Measurements from ENCODE around the gene RPL14. TPM values are rescaled to one million over a fixed set of nuclear protein-coding genes. Genes with fewer than 3 reads are reported as not detected.

Gene RPL14
- total and polyA plus RNA-seq, 2 of the 13 experiments (the other 11 are each of a cell fraction or from before 2014, with no cell fraction given), result 502 to 1,291 TPM

DNA sequence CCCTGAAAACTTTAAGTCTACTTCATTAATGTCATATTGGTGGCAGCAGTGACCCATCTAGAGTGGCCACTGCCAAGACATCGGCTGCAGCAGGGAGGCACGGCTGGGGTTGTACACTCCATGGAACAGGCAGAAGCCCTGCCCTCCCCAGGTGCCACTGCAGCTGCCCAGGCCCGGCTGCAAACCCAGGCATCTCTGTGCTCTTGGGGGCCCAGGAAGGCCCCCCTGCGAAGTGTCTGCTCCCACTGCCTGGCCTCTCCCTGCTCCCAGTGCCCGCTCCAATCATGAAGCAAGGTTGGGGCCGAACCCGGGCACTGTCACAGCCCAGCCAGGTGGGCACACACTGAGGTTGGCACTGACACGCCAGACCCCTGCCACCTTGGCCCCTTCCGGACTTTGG, 12.1 kb upstream of the RPL14 start:
- Histone ChIP-seq H3K4me3 (replicated peaks in 1 of 3; ENCODE audit: insufficient read depth in 1 of 3, low read depth in 2 of 3, low read length in 3 of 3) (no peak overlapping the region), H3K79me2 (ENCODE audit: insufficient read depth, low read length) (no peaks in the 10 kb centered on the region), H3K4me2 (ENCODE audit: low read depth, low read length) (no peak overlapping the region), H3K36me3 (replicated peaks in 1 of 2; ENCODE audit: control insufficient read depth in 1 of 2, insufficient read depth in 2 of 2, low read length in 2 of 2) (0 out of 5 replicates have a peak, but pooled peaks cover 0 to 2% of the 10 kb centered on the region in 2 experiments), H3K27me3 (ENCODE audit: control insufficient read depth in 1 of 2, insufficient read depth in 2 of 2, low read length in 2 of 2) (no peaks in the 10 kb centered on the region; a peak in 1 of 5 replicates), H4K20me1 (ENCODE audit: insufficient read depth, low read length) (no peaks in the 10 kb centered on the region), H2AFZ (ENCODE audit: low read length) (no peak overlapping the region), H3K9me3 (ENCODE audit: low read length) (no peaks in the 10 kb centered on the region), H3K4me1 (ENCODE audit: insufficient read depth, low read length) (no peaks in the 10 kb centered on the region), H3K27ac (ENCODE audit: extremely low read length, insufficient read depth, low read length) (no peak overlapping the region), H3K9ac (ENCODE audit: insufficient read depth, low read depth, low read length) (no peak overlapping the region)
- intact Hi-C loops (cut with micrococcal nuclease; ENCODE audit: unreplicated experiment), result no loop called here
- no peak for FAIRE-seq
- 89% methylated on average over 7 of the region's 9 CpGs for WGBS (ENCODE audit: low lambda C conversion rate)
- BruUV-seq (replicated peaks), result no TSS peak
- POLR2A ChIA-PET, result no interaction called here
- no peak for DNase-seq (ENCODE audit: low spot score)
- in situ Hi-C loops (cut with HindIII; ENCODE audit: extremely low pct_ligation_motif_present, low pct_unique_long_range_greater_than_20kb), result no loop called here
- no peak for ATAC-seq
- CTCF ChIA-PET (ENCODE audit: low intra/inter-chr PET ratio, low total read pairs), result no interaction called here
- TF ChIP-seq, protein P1, sequence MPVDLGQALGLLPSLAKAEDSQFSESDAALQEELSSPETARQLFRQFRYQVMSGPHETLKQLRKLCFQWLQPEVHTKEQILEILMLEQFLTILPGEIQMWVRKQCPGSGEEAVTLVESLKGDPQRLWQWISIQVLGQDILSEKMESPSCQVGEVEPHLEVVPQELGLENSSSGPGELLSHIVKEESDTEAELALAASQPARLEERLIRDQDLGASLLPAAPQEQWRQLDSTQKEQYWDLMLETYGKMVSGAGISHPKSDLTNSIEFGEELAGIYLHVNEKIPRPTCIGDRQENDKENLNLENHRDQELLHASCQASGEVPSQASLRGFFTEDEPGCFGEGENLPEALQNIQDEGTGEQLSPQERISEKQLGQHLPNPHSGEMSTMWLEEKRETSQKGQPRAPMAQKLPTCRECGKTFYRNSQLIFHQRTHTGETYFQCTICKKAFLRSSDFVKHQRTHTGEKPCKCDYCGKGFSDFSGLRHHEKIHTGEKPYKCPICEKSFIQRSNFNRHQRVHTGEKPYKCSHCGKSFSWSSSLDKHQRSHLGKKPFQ (CRISPR knock-in tag; IDR thresholded peaks at IDR 0.05; ENCODE audit: insufficient replicate concordance), result no peak
- TF ChIP-seq, protein P2, sequence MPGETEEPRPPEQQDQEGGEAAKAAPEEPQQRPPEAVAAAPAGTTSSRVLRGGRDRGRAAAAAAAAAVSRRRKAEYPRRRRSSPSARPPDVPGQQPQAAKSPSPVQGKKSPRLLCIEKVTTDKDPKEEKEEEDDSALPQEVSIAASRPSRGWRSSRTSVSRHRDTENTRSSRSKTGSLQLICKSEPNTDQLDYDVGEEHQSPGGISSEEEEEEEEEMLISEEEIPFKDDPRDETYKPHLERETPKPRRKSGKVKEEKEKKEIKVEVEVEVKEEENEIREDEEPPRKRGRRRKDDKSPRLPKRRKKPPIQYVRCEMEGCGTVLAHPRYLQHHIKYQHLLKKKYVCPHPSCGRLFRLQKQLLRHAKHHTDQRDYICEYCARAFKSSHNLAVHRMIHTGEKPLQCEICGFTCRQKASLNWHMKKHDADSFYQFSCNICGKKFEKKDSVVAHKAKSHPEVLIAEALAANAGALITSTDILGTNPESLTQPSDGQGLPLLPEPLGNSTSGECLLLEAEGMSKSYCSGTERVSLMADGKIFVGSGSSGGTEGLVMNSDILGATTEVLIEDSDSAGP (CRISPR knock-in tag; IDR thresholded peaks at IDR 0.05; ENCODE audit: borderline replicate concordance), result no peak
- TF ChIP-seq AKAP8 (CRISPR knock-in tag; IDR thresholded peaks at IDR 0.05), result no peak
- no peak for TF ChIP-seq NCOA1 (CRISPR knock-in tag; IDR thresholded peaks at IDR 0.05)
- no peak for TF ChIP-seq GTF3A (CRISPR knock-in tag; conservative IDR thresholded peaks at IDR 0.05)
- TF ChIP-seq KDM1A (CRISPR knock-in tag; IDR thresholded peaks at IDR 0.05), result no peak
- TF ChIP-seq FOSL1 (CRISPR knock-in tag; IDR thresholded peaks at IDR 0.05; ENCODE audit: borderline replicate concordance), result no peak
- TF ChIP-seq, protein P3, sequence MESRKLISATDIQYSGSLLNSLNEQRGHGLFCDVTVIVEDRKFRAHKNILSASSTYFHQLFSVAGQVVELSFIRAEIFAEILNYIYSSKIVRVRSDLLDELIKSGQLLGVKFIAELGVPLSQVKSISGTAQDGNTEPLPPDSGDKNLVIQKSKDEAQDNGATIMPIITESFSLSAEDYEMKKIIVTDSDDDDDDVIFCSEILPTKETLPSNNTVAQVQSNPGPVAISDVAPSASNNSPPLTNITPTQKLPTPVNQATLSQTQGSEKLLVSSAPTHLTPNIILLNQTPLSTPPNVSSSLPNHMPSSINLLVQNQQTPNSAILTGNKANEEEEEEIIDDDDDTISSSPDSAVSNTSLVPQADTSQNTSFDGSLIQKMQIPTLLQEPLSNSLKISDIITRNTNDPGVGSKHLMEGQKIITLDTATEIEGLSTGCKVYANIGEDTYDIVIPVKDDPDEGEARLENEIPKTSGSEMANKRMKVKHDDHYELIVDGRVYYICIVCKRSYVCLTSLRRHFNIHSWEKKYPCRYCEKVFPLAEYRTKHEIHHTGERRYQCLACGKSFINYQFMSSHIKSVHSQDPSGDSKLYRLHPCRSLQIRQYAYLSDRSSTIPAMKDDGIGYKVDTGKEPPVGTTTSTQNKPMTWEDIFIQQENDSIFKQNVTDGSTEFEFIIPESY (CRISPR knock-in tag; IDR thresholded peaks at IDR 0.05), result no peak
